ENCODE measurements around the gene PVALEF. TPM values are rescaled to one million over a fixed set of nuclear protein-coding genes. Genes with fewer than 3 reads are reported as not detected.
A peak's percentile ranks its signal among the peaks of the same experiment; 100 is the strongest.

The PVALEF gene
- total and polyA plus RNA-seq, 2 of the 13 experiments (the other 11 are each of a cell fraction or from before 2014, with no cell fraction given), result 0.18 TPM

GRCh38 chr17:81164371-81165245 is 699 bp upstream of the PVALEF start (continued):
- no peak for TF ChIP-seq CENPBD1 (CRISPR knock-in tag; IDR thresholded peaks at IDR 0.05; ENCODE audit: borderline replicate concordance, low read depth)
- no peak for TF ChIP-seq SNAPC5 (CRISPR knock-in tag; IDR thresholded peaks at IDR 0.05; ENCODE audit: borderline replicate concordance)
- TF ChIP-seq ZNF782 (CRISPR knock-in tag; IDR thresholded peaks at IDR 0.05; ENCODE audit: borderline replicate concordance), result peak; percentile 13; the same call in 1 of the 2 replicates
- TF ChIP-seq ZNF768 (CRISPR knock-in tag; IDR thresholded peaks at IDR 0.05), result peak; percentile 74; the same call in 1 of the 2 replicates
- no peak; the same call in 1 of the 2 replicates for TF ChIP-seq ZNF616 (CRISPR knock-in tag; IDR thresholded peaks at IDR 0.05; ENCODE audit: low read depth)
- no peak; the same call in 1 of the 2 replicates for TF ChIP-seq PRDM10 (CRISPR knock-in tag; IDR thresholded peaks at IDR 0.05; ENCODE audit: low read depth)
- no peak for TF ChIP-seq ZC3H4 (CRISPR knock-in tag; IDR thresholded peaks at IDR 0.05; ENCODE audit: borderline replicate concordance)
- TF ChIP-seq TARDBP (CRISPR knock-in tag; IDR thresholded peaks at IDR 0.05), result no peak
- TF ChIP-seq MAFG (CRISPR knock-in tag; IDR thresholded peaks at IDR 0.05), result no peak
- peak; percentile 93; the same call in 1 of the 2 replicates for TF ChIP-seq PAWR (CRISPR knock-in tag; IDR thresholded peaks at IDR 0.05; ENCODE audit: borderline replicate concordance)
- no peak for TF ChIP-seq YY1 (IDR thresholded peaks at IDR 0.05; ENCODE audit: insufficient read depth, insufficient replicate concordance, low read depth, low read length)
- TF ChIP-seq CHCHD3 (CRISPR knock-in tag; IDR thresholded peaks at IDR 0.05), result no peak
- TF ChIP-seq ATAD3A (CRISPR knock-in tag; IDR thresholded peaks at IDR 0.05), result no peak
- no peak for TF ChIP-seq ZSCAN30 (CRISPR knock-in tag; IDR thresholded peaks at IDR 0.05)
- TF ChIP-seq ZNF639 (CRISPR knock-in tag; conservative IDR thresholded peaks at IDR 0.05), result no peak; the same call in 1 of the 2 replicates
- TF ChIP-seq ZNF329 (CRISPR knock-in tag; IDR thresholded peaks at IDR 0.05; ENCODE audit: low read depth), result no peak
- no peak for TF ChIP-seq NFRKB (IDR thresholded peaks at IDR 0.05)
- no peak for TF ChIP-seq ZNF878 (CRISPR knock-in tag; IDR thresholded peaks at IDR 0.05)
- TF ChIP-seq SP5 (CRISPR knock-in tag; IDR thresholded peaks at IDR 0.05; ENCODE audit: borderline replicate concordance, low read depth), result no peak
- TF ChIP-seq GPBP1L1 (CRISPR knock-in tag; IDR thresholded peaks at IDR 0.05), result no peak
- no peak; the same call in 1 of the 2 replicates for TF ChIP-seq MIER3 (CRISPR knock-in tag; IDR thresholded peaks at IDR 0.05; ENCODE audit: borderline replicate concordance)
- no peak for TF ChIP-seq SMARCE1 (IDR thresholded peaks at IDR 0.05; ENCODE audit: borderline replicate concordance)
- TF ChIP-seq FOXM1 (CRISPR knock-in tag; IDR thresholded peaks at IDR 0.05), result no peak
